AG04449 (cell line): ENCODE results near the gene SMARCA2.

Experiments
- CTCF ChIA-PET: fragments of 350-600 bp; formaldehyde crosslinking; extraction: SDS; loops from one replicate; lab custom pipeline; 2021; ENCODE audit warnings: antibody characterized with exemption; lab: Yijun Ruan, JAX
- POLR2A ChIA-PET: fragments of 400-600, 350-600 bp; formaldehyde crosslinking; extraction: SDS; loops from one replicate; lab custom pipeline; 2020; ENCODE audit warnings: antibody characterized with exemption, inconsistent platforms; lab: Yijun Ruan, JAX
- DNase-seq: peaks from one replicate; pipeline ENCODE4 v3.0.0-alpha.2; 2010; ENCODE audit warnings: low read depth, low spot score
- H3K4me3 ChIP-seq: 2 replicates; pipeline ENCODE4 v1.5.1; 2011; ENCODE audit warnings: low read depth, mild to moderate bottlenecking, control low read depth, low read length
- TF ChIP-seq, protein P1 (sequence below): IDR thresholded peaks from one replicate; pipeline ENCODE4 v1.5.1; 2011; ENCODE audit warnings: mild to moderate bottlenecking, moderate library complexity, low read length, control low read depth, inconsistent platforms; ENCODE audit not compliant: insufficient read depth; ENCODE audit errors: missing control alignments

SMARCA2 gene

DNA sequence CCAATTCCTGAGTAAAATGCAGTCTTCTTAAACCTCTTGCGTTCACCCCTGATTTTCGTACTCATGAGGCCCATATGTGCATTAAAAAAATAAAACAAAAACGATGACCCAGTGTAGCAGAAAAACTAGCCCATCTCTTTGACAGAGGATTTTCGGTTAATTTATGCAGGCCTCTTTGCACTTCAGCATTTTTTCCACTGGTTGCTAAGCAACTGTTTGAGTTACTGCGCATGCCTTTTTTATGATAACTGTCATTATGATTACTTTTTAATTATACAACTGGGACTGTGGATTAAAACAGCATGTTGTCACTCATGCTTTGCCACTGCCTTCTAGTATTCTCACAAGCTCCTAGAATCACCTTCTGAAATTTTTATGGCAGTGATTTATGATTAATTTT, 165.0 kb downstream of the SMARCA2 start:
- POLR2A ChIA-PET: no interaction called here
- no peak for DNase-seq
- H3K4me3 ChIP-seq: no peak overlapping the region
- CTCF ChIA-PET: interaction anchor here (5.4 kb wide), 1 partner anchor 47 kb away, joined by 28 read pairs; no protein-coding TSS in a partner anchor
- TF ChIP-seq, protein P1, sequence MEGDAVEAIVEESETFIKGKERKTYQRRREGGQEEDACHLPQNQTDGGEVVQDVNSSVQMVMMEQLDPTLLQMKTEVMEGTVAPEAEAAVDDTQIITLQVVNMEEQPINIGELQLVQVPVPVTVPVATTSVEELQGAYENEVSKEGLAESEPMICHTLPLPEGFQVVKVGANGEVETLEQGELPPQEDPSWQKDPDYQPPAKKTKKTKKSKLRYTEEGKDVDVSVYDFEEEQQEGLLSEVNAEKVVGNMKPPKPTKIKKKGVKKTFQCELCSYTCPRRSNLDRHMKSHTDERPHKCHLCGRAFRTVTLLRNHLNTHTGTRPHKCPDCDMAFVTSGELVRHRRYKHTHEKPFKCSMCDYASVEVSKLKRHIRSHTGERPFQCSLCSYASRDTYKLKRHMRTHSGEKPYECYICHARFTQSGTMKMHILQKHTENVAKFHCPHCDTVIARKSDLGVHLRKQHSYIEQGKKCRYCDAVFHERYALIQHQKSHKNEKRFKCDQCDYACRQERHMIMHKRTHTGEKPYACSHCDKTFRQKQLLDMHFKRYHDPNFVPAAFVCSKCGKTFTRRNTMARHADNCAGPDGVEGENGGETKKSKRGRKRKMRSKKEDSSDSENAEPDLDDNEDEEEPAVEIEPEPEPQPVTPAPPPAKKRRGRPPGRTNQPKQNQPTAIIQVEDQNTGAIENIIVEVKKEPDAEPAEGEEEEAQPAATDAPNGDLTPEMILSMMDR: no peak

DNA sequence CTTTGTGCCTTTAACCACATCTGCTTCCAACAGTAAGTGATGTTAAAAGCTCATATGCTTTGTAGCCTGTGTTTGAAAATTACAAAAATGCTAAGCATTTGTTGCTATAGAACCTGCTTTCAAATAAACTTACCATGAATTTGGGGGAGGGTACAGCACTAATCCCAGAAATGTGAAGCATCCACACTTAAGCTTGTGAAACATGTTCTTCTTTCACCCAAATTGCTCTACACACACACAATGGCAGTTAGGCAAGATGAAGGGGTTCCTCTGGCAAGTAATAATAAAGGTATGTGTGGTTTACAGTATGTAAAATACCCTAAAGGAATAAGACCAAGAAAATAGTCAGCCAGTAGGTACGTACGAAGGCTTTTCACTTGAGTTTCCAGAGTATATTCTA, 165.6 kb downstream of the SMARCA2 start:
- ChIA-PET POLR2A (no interaction called here), CTCF (interaction anchor here (1.1 to 5.4 kb wide), 4 partner anchors 9 to 52 kb away, joined by 4 to 28 read pairs (median 6); no protein-coding TSS in a partner anchor)
- no peak overlapping the region for H3K4me3 ChIP-seq
- TF ChIP-seq, protein P1: no peak
- peak; percentile 29 for DNase-seq

DNA sequence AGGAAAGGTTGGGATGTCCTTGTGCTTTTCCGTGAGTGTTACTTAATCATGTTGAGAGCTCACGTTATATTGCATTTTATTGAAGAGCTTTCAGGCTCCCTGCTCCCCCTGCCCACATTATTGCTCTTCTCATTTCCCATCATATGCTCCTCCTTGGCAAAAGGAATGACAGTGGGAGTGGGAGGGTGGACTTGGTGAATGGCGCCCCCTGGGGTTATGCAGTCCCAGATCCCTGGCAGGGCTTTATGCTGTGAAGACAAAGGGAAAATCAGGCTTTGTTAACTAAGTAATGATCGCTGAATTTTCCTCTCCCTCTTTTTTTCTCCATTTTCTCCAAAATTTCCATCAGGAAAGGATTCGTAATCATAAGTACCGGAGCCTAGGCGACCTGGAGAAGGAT, 166.6 kb downstream of the SMARCA2 start:
- POLR2A ChIA-PET: no interaction called here
- H3K4me3 ChIP-seq: no peak overlapping the region
- TF ChIP-seq, protein P1: peak; percentile 45
- no peak for DNase-seq
- CTCF ChIA-PET: interaction anchor here (1.1 to 5.4 kb wide), 5 partner anchors 10 to 53 kb away, joined by 3 to 28 read pairs (median 5); no protein-coding TSS in a partner anchor

DNA sequence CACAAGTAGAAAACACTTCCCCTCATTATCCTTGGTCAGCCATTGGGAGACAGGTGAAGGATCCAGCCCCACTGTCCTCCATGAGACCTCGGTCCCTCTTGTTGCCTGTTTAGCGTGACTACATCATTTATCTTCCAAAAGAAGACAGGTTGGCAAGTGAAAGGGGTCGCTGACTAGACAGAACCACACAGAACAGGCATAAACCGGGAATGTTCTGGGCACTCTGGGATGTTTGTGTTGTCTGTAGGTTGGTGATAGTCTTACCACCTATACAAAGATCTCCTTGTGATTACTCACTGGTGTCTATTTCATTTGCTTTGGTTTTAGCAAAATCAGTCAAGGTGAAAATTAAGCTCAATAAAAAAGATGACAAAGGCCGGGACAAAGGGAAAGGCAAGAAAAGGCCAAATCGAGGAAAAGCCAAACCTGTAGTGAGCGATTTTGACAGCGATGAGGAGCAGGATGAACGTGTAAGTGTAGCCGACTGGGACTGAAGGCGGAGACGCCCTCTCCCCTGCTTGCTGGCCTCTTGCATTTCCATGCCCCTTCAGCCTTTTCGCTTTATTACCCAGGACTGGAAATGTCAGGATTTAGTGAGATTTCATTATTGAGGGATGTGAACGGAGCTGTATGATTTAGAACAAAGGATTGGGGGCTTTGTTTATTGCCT, 175.9 kb downstream of the SMARCA2 start:
- DNase-seq: no peak
- TF ChIP-seq, protein P1: no peak
- CTCF ChIA-PET: no interaction called here
- POLR2A ChIA-PET: no interaction called here
- no peak overlapping the region for H3K4me3 ChIP-seq

DNA sequence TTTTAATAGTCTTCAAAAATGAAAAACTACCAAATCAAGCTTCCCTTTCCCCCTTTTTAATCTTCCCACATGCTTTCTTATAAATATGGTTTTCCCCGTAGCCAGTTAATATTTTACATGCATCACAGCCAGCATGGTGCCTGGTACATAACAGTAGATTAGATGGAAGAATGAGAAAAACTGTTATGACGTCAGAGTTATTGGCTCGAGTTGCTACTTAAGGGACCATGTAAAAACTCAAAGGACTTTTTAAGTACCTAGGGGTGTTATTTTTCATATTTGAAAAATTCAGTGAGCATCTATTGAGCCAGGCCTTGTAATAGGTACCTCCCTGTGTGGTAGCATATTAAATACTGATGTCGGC, 176.4 kb downstream of the SMARCA2 start:
- TF ChIP-seq, protein P1: no peak
- H3K4me3 ChIP-seq: no peak overlapping the region
- POLR2A ChIA-PET: no interaction called here
- DNase-seq: no peak
- CTCF ChIA-PET: no interaction called here

DNA sequence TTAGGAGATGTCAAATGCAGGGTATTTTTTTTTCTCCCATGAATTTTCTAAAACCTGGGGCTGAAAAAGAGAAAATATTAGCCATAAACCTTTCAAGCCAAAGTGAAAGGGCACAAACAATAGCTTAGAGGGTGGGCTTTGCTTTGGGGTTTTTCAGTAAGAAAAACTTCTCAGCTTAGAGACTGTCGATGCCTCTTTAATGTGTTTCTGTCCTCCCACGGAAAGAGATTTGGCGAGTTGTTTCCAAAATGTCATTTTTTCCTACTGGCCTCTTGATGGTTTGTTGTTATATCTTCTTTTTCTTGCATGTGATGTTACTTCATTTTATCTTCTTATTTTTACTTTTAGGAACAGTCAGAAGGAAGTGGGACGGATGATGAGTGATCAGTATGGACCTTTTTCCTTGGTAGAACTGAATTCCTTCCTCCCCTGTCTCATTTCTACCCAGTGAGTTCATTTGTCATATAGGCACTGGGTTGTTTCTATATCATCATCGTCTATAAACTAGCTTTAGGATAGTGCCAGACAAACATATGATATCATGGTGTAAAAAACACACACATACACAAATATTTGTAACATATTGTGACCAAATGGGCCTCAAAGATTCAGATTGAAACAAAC, 177.3 kb downstream of the SMARCA2 start:
- ChIA-PET CTCF (interaction anchor here (1.0 to 1.4 kb wide), 2 partner anchors 9 to 60 kb away, joined by 4 read pairs; no protein-coding TSS in a partner anchor), POLR2A (no interaction called here)

More for the DNA sequence above, 177.3 kb downstream of the SMARCA2 start:
- no peak for DNase-seq
- TF ChIP-seq, protein P1: no peak
- no peak overlapping the region for H3K4me3 ChIP-seq
